HG02970 (cell line): Measurements from ENCODE around the gene PLA2G12A.
A peak's percentile ranks its signal among the peaks of the same experiment; 100 is the strongest.

Experiments
- ATAC-seq: cut with Tn5 transposase; IDR thresholded peaks from one replicate; pipeline ENCODE4 v1.9.1; 2021; ENCODE audit warnings: mild to moderate bottlenecking, moderate library complexity, moderate number of reproducible peaks; ENCODE audit not compliant: unreplicated experiment, low FRiP score

PLA2G12A gene

DNA sequence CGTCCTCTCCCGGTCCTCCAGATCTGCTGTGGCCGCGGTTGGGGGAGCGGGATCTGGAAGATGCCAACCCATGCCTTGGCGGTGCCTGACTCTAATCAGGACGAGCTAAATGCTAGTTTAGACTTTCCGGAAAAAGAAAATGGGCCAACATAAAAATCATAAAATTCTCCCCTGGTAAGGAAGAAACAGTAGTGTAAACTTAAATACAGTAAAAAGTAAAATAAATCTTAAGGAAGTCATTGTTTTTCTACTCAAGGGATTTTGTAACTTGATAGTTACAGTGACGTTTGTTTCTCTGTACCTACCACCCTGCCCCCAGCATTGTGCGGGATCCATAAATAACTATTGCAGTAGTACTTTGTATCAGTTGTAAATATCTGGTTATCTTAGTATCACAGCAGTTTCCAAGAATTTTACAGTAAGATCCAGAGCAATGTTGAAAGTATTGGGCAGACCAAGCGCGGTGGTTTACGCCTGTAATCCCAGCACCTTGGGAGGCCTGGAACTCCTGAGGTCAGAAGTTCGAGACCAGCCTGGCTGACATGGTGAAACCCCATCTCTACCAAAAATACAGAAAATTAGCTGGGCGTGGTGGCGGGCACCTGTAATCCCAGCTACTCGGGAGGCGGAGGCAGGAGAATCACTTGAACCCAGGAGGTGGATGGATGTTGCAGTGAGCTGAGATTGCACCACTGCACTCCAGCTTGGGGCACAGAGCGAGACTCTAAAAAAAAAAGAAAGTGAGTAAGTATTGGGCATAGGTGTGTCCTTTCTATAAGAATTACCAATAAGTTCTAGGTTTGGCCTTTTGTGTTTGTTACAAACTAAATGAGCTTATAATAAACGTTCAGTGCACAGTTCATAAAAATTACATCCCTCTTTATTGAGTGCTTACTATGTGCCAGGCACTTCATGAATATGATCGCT, 1.0 kb upstream of the PLA2G12A start:
- ATAC-seq = no peak

DNA sequence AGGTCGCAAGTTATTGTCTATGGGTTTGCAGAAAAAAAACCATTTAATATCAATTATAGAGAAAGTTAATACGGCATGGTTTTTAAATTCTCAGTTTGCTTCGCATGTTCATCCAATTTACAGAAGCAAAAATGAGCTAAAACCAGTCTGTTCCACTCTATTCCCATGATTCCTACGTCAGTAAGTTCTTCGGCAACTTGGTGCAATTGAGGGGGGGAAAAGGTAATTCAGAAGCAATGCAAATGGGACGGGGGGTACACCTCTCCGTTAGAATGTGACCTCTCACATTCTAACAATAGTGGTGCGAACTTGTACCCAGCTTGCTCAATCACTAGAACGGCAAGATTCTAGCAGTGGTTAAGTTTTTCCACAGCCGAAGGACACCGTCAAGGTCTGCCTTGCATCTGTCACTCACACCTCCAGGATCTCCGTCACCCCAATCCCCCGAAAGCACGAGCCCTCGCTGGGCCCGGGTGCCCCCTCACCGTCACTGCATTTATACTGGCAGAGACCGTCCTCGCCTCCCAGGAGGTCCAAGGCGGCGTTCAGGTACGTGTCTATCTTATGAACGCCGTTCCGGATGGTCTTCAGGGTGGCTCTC, 653 bp downstream of the PLA2G12A start:
- no peak for ATAC-seq

- no peak for ATAC-seq
Observed at GRCh38 chr4:109728385-109728784, 1.5 kb downstream of the PLA2G12A start.

- no peak for ATAC-seq
Observed at GRCh38 chr4:109723110-109723509, 6.8 kb downstream of the PLA2G12A start.

- no peak for ATAC-seq
Observed at GRCh38 chr4:109722357-109722756, 7.5 kb downstream of the PLA2G12A start.

GRCh38 chr4:109721033-109721432, 8.8 kb downstream of the PLA2G12A start:
- ATAC-seq = no peak

- ATAC-seq = no peak
Observed at GRCh38 chr4:109719604-109720003, 10.3 kb downstream of the PLA2G12A start.

DNA sequence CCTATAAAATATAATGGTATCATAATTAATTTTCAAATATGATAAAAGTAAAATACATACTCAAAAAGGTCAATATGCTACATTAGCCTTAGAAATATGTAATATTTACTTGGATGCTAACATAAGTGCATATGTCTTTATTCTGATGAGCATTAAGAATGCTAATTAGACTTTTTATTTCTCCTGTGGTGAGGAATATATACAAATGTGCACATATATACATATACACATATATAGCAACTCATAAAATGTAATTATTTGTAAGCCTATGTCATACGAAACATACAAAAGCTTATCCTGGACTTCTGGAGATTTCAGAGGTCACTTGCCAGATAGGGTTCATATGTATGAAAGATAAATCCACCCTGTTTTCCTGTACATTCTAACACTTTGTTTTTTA, 11.1 kb downstream of the PLA2G12A start:
- no peak for ATAC-seq

DNA sequence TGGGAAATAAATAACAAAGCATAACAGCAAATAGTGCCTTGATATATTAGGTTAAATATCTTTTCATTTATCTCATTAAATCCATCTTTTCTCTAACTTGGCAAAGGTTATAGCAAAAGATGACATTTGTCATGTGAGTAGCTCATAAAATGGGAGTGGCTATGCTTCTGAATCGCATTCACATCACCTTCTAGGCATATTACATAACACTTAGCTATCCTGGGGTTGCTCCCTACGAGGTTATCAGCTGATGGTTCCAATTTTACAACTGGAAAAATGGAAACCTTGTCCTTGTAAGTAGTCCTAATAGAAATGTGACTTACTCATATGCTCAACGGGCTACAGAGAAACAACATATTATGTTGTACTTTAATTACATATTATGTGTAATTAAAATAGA, 16.4 kb downstream of the PLA2G12A start:
- ATAC-seq = no peak

- ATAC-seq = no peak
Observed at GRCh38 chr4:109708990-109709389, 20.9 kb downstream of the PLA2G12A start.

- ATAC-seq = no peak
Observed at GRCh38 chr4:109708435-109708834, 21.4 kb downstream of the PLA2G12A start.

GRCh38 chr4:109703664-109704361, 26.1 kb downstream of the PLA2G12A start:
- ATAC-seq = no peak

DNA sequence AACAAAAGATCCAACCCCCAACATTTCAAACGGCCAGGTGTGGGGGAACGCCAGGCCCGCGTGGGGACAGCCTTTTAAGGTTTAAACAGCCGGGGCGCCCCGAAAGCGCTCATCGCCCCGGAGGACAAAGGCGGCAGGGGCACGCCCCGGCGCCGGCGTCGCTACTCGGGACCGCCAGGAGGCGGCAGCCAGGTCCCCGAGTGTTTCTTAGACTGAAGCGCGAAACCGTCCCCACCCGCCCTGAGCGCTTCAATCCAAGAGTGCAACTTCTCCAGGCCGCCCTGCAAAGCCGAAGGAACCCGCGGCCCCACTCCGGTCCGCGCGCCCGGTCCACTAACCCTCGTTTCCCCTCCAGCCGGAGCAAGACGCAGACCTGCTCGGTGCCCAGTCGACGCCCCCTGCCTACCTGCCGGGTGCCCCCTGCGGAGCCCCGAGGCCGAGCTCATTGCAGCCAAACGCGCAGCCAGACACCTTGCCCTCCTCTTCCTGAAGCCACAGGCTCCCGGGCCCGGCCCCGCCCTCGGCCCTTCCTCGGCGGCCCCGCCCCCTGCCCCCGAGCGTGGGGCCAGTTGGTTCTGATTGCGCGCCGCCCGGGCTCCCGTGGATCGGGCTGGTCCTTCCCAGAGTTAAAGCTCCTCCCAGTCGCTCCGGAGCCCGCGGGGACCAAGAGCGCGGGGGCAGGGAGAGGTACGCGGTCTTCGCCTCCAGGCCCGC, 26.8 kb downstream of the PLA2G12A start, which contains the start of gene CASP6:
CASP6 (minus strand) TSS at position 496 of the 714 bp plus-strand sequence; CDS start at position 446, 50 bp downstream.
- peak; percentile 75 for ATAC-seq

GRCh38 chr4:109701566-109702410, 28.1 kb downstream of the PLA2G12A start:
- no peak for ATAC-seq

GRCh38 chr4:109699553-109700225, 30.2 kb downstream of the PLA2G12A start:
- ATAC-seq = no peak

DNA sequence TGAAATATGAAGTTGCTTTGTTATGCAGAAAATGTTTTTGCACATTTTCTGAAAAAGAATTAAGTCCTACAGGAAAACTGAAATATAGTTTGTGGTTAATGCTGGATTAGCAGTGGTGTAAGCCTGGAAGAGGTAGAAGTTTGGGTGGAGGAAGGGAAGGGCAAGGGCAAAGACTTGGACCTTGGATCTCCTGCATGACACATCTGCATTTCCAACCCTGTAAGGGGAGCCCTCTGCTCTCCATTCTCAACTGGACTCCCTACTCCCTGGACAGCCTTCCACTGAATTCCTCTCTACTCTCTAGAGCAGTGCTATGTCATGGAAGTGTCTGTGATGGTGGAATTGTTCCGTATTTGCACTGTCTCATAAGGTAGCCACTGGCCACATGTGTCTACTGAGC, 31.2 kb downstream of the PLA2G12A start:
- no peak for ATAC-seq

GRCh38 chr4:109691411-109691920, 38.4 kb downstream of the PLA2G12A start:
- ATAC-seq = no peak

GRCh38 chr4:109690690-109691410, 39.0 kb downstream of the PLA2G12A start:
- no peak for ATAC-seq
